22Rv1 (cell line): ENCODE data around the gene F8A3.
"Not testable (repeated sequence)": the region's sequence is repeated elsewhere in the genome, so short reads cannot be mapped to it uniquely, and the experiment has no call there.

Experiments used
- CTCF ChIP-seq: fragments of 450-650 bp; IDR thresholded peaks from 2 replicates; pipeline ENCODE4 v1.5.1; 2017; ENCODE audit warnings: mild to moderate bottlenecking
- ZFX ChIP-seq: fragments of 450-650 bp; IDR thresholded peaks from 2 replicates; pipeline ENCODE4 v1.6.1; 2017; ENCODE audit warnings: antibody characterized with exemption, borderline replicate concordance

- not testable (repeated sequence) for TF ChIP-seq CTCF, ZFX
Measured at GRCh38 chrX:155495134-155495533, 36.7 kb upstream of the F8A3 start.
